Tibial artery (tissue), 4 donors: ENCODE data around the gene SLC45A3.

Source experiments
- DNase-seq, 2 donors: peaks; one replicate each; pipeline ENCODE4 v3.0.0-alpha.2; 2019
- H3K27ac ChIP-seq, 2 donors: fragments of 200-600 bp; sonication (generic) in 1 of 2; 1 replicate in 1 of 2; 2 replicates in 1 of 2; pipeline ENCODE4 v1.5.1; 2018 to 2019; ENCODE audit warnings: mild to moderate bottlenecking in 1 of 2
- H3K27me3 ChIP-seq, 2 donors: fragments of 200-600 bp; sonication (generic) in 1 of 2; one replicate each; pipeline versions ENCODE4 v1.5.1 to v1.6.0; 2016 to 2019
- H3K36me3 ChIP-seq, 3 donors: fragments of 200-600 bp; sonication (generic) in 2 of 3; one replicate each; pipeline ENCODE4 v1.5.1; 2016 to 2019; ENCODE audit warnings: mild to moderate bottlenecking in 2 of 3
- H3K4me1 ChIP-seq, 4 donors: fragments of 200-600 bp; sonication (generic) in 2 of 4; 1 replicate in 3 of 4; 2 replicates in 1 of 4; pipeline ENCODE4 v1.5.1; 2016 to 2019
- H3K4me3 ChIP-seq, 2 donors: fragments of 200-600 bp; sonication (generic) in 1 of 2; 1 replicate in 1 of 2; 2 replicates in 1 of 2; pipeline ENCODE4 v1.5.1; 2018 to 2019; ENCODE audit warnings: mild to moderate bottlenecking in 2 of 2
- H3K9me3 ChIP-seq, 3 donors: fragments of 200-600 bp; sonication (generic) in 1 of 3; one replicate each; pipeline ENCODE4 v1.5.1; 2016 to 2019
- CTCF ChIP-seq, 2 experiments: fragments of 200-600 bp in 1 of 2; fragments of 450-650 bp in 1 of 2; IDR thresholded peaks; one replicate each; pipeline ENCODE4 v1.5.1; 2017 to 2019; ENCODE audit warnings: antibody characterized with exemption in 2 of 2, mild to moderate bottlenecking in 1 of 2, moderate library complexity in 1 of 2
- intact Hi-C: fragments of 100-400 bp; cut with DNase I; formaldehyde crosslinking; loops from one replicate; pipeline ENCODE4 v1.15.0; 2023; ENCODE audit warnings: low total_unique reads

Gene SLC45A3

GRCh38 chr1:205689479-205689878, 9.2 kb upstream of the SLC45A3 start:
- no peak for TF ChIP-seq CTCF (IDR thresholded peaks at IDR 0.05)
- Histone ChIP-seq H3K27ac (no peak overlapping the region), H3K4me3 (no peak overlapping the region), H3K36me3 (no peaks in the 10 kb centered on the region), H3K9me3 (no peaks in the 10 kb centered on the region), H3K4me1 (no peaks in the 10 kb centered on the region), H3K27me3 (no peaks in the 10 kb centered on the region)
- no peak for DNase-seq
- intact Hi-C loops: no loop called here

- DNase-seq: peak in 1 of 2 donors; percentile 19
- no peaks in the 10 kb centered on the region for H3K4me1 ChIP-seq
- H3K27ac ChIP-seq: no peak overlapping the region
- H3K27me3 ChIP-seq: no peaks in the 10 kb centered on the region
- intact Hi-C loops: no loop called here
- H3K4me3 ChIP-seq: no peak overlapping the region
- H3K36me3 ChIP-seq: no peaks in the 10 kb centered on the region
- no peak for TF ChIP-seq CTCF (IDR thresholded peaks at IDR 0.05)
- H3K9me3 ChIP-seq: no peaks in the 10 kb centered on the region
These were observed 8.1 kb upstream of the SLC45A3 start for GRCh38 chr1:205688171-205689080.

GRCh38 chr1:205687242-205687641, 6.9 kb upstream of the SLC45A3 start:
- Histone ChIP-seq H3K4me3 (no peak overlapping the region), H3K9me3 (no peaks in the 10 kb centered on the region), H3K36me3 (no peaks in the 10 kb centered on the region), H3K4me1 (no peaks in the 10 kb centered on the region), H3K27ac (no peak overlapping the region), H3K27me3 (no peaks in the 10 kb centered on the region)
- no peak for DNase-seq
- TF ChIP-seq CTCF (IDR thresholded peaks at IDR 0.05): no peak
- intact Hi-C loops: no loop called here

- DNase-seq: no peak
- intact Hi-C loops: no loop called here
- H3K4me1 ChIP-seq: peaks cover 5 to 26% (median 17%) of the 10 kb centered on the region in 4 donors
- peak overlapping the region in 1 of 2 donors; percentile 77 for H3K27ac ChIP-seq
- no peak for TF ChIP-seq CTCF (IDR thresholded peaks at IDR 0.05)
- H3K9me3 ChIP-seq: no peaks in the 10 kb centered on the region
- no peak overlapping the region for H3K4me3 ChIP-seq
- H3K27me3 ChIP-seq: no peaks in the 10 kb centered on the region
- no peaks in the 10 kb centered on the region for H3K36me3 ChIP-seq
These were observed 1.1 kb upstream of the SLC45A3 start for GRCh38 chr1:205681364-205681763.

- Histone ChIP-seq H3K27me3 (no peaks in the 10 kb centered on the region), H3K36me3 (no peaks in the 10 kb centered on the region), H3K27ac (peak overlapping the region; percentile 36 to 77), H3K9me3 (no peaks in the 10 kb centered on the region), H3K4me3 (peak overlapping the region; percentile 64 to 71), H3K4me1 (peaks cover 5 to 31% (median 17%) of the 10 kb centered on the region in 4 donors)
- no peak for DNase-seq
- intact Hi-C loops: no loop called here
- TF ChIP-seq CTCF (IDR thresholded peaks at IDR 0.05): no peak
These were observed 1.8 kb downstream of the SLC45A3 start for GRCh38 chr1:205678286-205679111.
